Trophoblast cell (in vitro differentiated cells and primary cell): ENCODE results near the gene CASP7.
A peak's percentile ranks its signal among the peaks of the same experiment; 100 is the strongest.

Source experiments
- DNase-seq, 2 donors: peaks; one replicate each; pipeline ENCODE4 v3.0.0-alpha.2; 2016
- H2AFZ ChIP-seq: 2 replicates; pipeline ENCODE4 v1.6.1; 2013; ENCODE audit warnings: low read length, moderate library complexity, mild to moderate bottlenecking; ENCODE audit not compliant: insufficient read depth, poor library complexity
- H2AK5ac ChIP-seq: 2 replicates; pipeline ENCODE4 v1.6.1; 2013; ENCODE audit warnings: mild to moderate bottlenecking, low read length
- H2BK120ac ChIP-seq: 2 replicates; pipeline ENCODE4 v1.6.1; 2013; ENCODE audit warnings: low read length, mild to moderate bottlenecking, moderate library complexity; ENCODE audit not compliant: insufficient read depth, poor library complexity
- H2BK12ac ChIP-seq: 2 replicates; pipeline ENCODE4 v1.6.1; 2013; ENCODE audit warnings: mild to moderate bottlenecking, low read length, moderate library complexity
- H2BK5ac ChIP-seq: 2 replicates; pipeline ENCODE4 v1.6.1; 2013; ENCODE audit warnings: low read length, low read depth, moderate library complexity, mild to moderate bottlenecking; ENCODE audit not compliant: poor library complexity
- H3K14ac ChIP-seq: 2 replicates; pipeline ENCODE4 v1.6.1; 2013; ENCODE audit warnings: mild to moderate bottlenecking, low read length
- H3K18ac ChIP-seq: 2 replicates; pipeline ENCODE4 v1.6.1; 2013; ENCODE audit warnings: mild to moderate bottlenecking, low read length
- H3K23ac ChIP-seq: 2 replicates; pipeline ENCODE4 v1.6.1; 2013; ENCODE audit warnings: low read length
- H3K27ac ChIP-seq: 2 replicates; pipeline ENCODE4 v1.5.1; 2013; ENCODE audit warnings: low read depth, mild to moderate bottlenecking, inconsistent platforms, low read length, moderate library complexity
- H3K27me3 ChIP-seq: 2 replicates; pipeline ENCODE4 v1.6.1; 2013; ENCODE audit warnings: inconsistent platforms, mild to moderate bottlenecking, low read length, moderate library complexity; ENCODE audit not compliant: insufficient read depth
- H3K36me3 ChIP-seq, 2 experiments: 1 replicate in 1 of 2; 2 replicates in 1 of 2; pipeline ENCODE4 v1.6.1; 2013; ENCODE audit warnings: low read length in 2 of 2, mild to moderate bottlenecking in 2 of 2, moderate library complexity in 1 of 2; ENCODE audit not compliant: insufficient read depth in 2 of 2, control insufficient read depth in 1 of 2
- H3K4ac ChIP-seq: 2 replicates; pipeline ENCODE4 v1.6.1; 2013; ENCODE audit warnings: low read depth, mild to moderate bottlenecking, low read length, moderate library complexity
- H3K4me1 ChIP-seq, 2 experiments: 1 replicate in 1 of 2; 2 replicates in 1 of 2; pipeline ENCODE4 v1.6.1; 2013; ENCODE audit warnings: low read length in 2 of 2, mild to moderate bottlenecking in 2 of 2, moderate library complexity in 1 of 2; ENCODE audit not compliant: insufficient read depth in 2 of 2, control insufficient read depth in 1 of 2
- H3K4me2 ChIP-seq: 2 replicates; pipeline ENCODE4 v1.6.1; 2013; ENCODE audit warnings: inconsistent platforms, mild to moderate bottlenecking, low read length, moderate library complexity
- H3K4me3 ChIP-seq: 2 replicates; pipeline ENCODE4 v1.5.1; 2013; ENCODE audit warnings: mild to moderate bottlenecking, low read depth, low read length, inconsistent platforms
- H3K79me1 ChIP-seq: one replicate; pipeline ENCODE4 v1.6.1; 2013; ENCODE audit warnings: low read length
- H3K79me2 ChIP-seq: 2 replicates; pipeline ENCODE4 v1.6.1; 2013; ENCODE audit warnings: low read length, mild to moderate bottlenecking; ENCODE audit not compliant: control insufficient read depth, insufficient read depth, poor library complexity
- H3K9ac ChIP-seq: 2 replicates; pipeline ENCODE4 v1.6.1; 2013; ENCODE audit warnings: mild to moderate bottlenecking, low read length
- H3K9me3 ChIP-seq: 2 replicates; pipeline ENCODE4 v1.6.1; 2013; ENCODE audit warnings: low read depth, mild to moderate bottlenecking, control low read depth, inconsistent platforms, low read length; ENCODE audit not compliant: insufficient read depth
- H4K12ac ChIP-seq: 2 replicates; pipeline ENCODE4 v1.6.1; 2013; ENCODE audit warnings: low read depth, mild to moderate bottlenecking, low read length, moderate library complexity
- H4K8ac ChIP-seq: 2 replicates; pipeline ENCODE4 v1.6.1; 2013; ENCODE audit warnings: low read depth, mild to moderate bottlenecking, low read length, moderate library complexity
- H4K91ac ChIP-seq: one replicate; pipeline ENCODE4 v1.6.1; 2013; ENCODE audit warnings: low read depth, mild to moderate bottlenecking, low read length, moderate library complexity
- WGBS: extraction: QIAGEN DNeasy Blood & Tissue Kit; methylation state at CpG from one replicate; pipeline ENCODE4 v1.1.7; 2013; ENCODE audit warnings: missing lambda C conversion rate; ENCODE audit not compliant: insufficient read length, insufficient coverage; ENCODE audit errors: extremely low coverage; 5-methylcytosine and 5-hydroxymethylcytosine counted together

Gene CASP7

GRCh38 chr10:113756940-113757543 is 77.3 kb downstream of the CASP7 start:
- no peak overlapping the region for H3K9ac ChIP-seq
- H3K27ac ChIP-seq = no peak overlapping the region
- no peak overlapping the region for H3K14ac ChIP-seq
- no peak overlapping the region for H3K18ac ChIP-seq
- no peaks in the 10 kb centered on the region for H3K27me3 ChIP-seq
- H3K79me1 ChIP-seq = no peaks in the 10 kb centered on the region
- H3K36me3 ChIP-seq = no peaks in the 10 kb centered on the region
- H3K79me2 ChIP-seq = no peaks in the 10 kb centered on the region
- no peak overlapping the region for H4K8ac ChIP-seq
- H3K9me3 ChIP-seq = no peaks in the 10 kb centered on the region
- DNase-seq = no peak
- WGBS = no CpG with 5 or more reads among the region's 12 CpGs
- no peak overlapping the region for H2BK5ac ChIP-seq
- no peak overlapping the region for H3K4me2 ChIP-seq
- H2BK120ac ChIP-seq = no peak overlapping the region
- no peak overlapping the region for H3K4me3 ChIP-seq
- H2AK5ac ChIP-seq = no peak overlapping the region
- H2BK12ac ChIP-seq = no peak overlapping the region
- no peak overlapping the region for H4K91ac ChIP-seq
- no peak overlapping the region for H3K23ac ChIP-seq
- no peak overlapping the region for H2AFZ ChIP-seq
- H3K4ac ChIP-seq = no peak overlapping the region
- H3K4me1 ChIP-seq = no peaks in the 10 kb centered on the region
- H4K12ac ChIP-seq = no peak overlapping the region

- Histone ChIP-seq H3K4ac (no peak overlapping the region), H3K18ac (no peak overlapping the region), H2AFZ (no peak overlapping the region), H3K79me2 (no peaks in the 10 kb centered on the region), H3K79me1 (no peaks in the 10 kb centered on the region), H3K27me3 (no peaks in the 10 kb centered on the region), H3K14ac (no peak overlapping the region), H2AK5ac (no peak overlapping the region), H3K27ac (no peak overlapping the region), H3K23ac (no peak overlapping the region), H3K4me1 (no peaks in the 10 kb centered on the region), H3K4me2 (no peak overlapping the region), H3K9me3 (no peaks in the 10 kb centered on the region), H2BK12ac (no peak overlapping the region), H3K4me3 (no peak overlapping the region), H2BK5ac (no peak overlapping the region), H4K8ac (no peak overlapping the region), H2BK120ac (no peak overlapping the region), H3K9ac (no peak overlapping the region), H3K36me3 (no peaks in the 10 kb centered on the region), H4K91ac (no peak overlapping the region), H4K12ac (no peak overlapping the region)
- WGBS = no CpG with 5 or more reads among the region's 1 CpG
- no peak for DNase-seq
These were observed 82.4 kb downstream of the CASP7 start for GRCh38 chr10:113762083-113762482.

GRCh38 chr10:113764582-113764981 is 84.9 kb downstream of the CASP7 start:
- H3K23ac ChIP-seq = no peak overlapping the region
- H3K4me3 ChIP-seq = no peak overlapping the region
- no CpG with 5 or more reads among the region's 1 CpG for WGBS

GRCh38 chr10:113765910-113766309 is 86.2 kb downstream of the CASP7 start:
- Histone ChIP-seq H2AFZ (no peak overlapping the region), H2BK120ac (no peak overlapping the region), H3K9me3 (no peaks in the 10 kb centered on the region), H3K36me3 (no peaks in the 10 kb centered on the region), H3K14ac (no peak overlapping the region), H4K12ac (no peak overlapping the region), H3K18ac (no peak overlapping the region), H2AK5ac (no peak overlapping the region), H3K79me2 (no peaks in the 10 kb centered on the region), H2BK12ac (no peak overlapping the region), H3K23ac (no peak overlapping the region), H3K4me1 (no peaks in the 10 kb centered on the region), H2BK5ac (no peak overlapping the region), H3K4me3 (no peak overlapping the region), H4K8ac (no peak overlapping the region), H3K9ac (no peak overlapping the region), H3K27ac (no peak overlapping the region), H3K4ac (no peak overlapping the region), H3K79me1 (no peaks in the 10 kb centered on the region), H3K4me2 (no peak overlapping the region), H3K27me3 (no peaks in the 10 kb centered on the region), H4K91ac (no peak overlapping the region)
- no CpG with 5 or more reads among the region's 3 CpGs for WGBS
- no peak for DNase-seq

More at GRCh38 chr10:113764582-113764981, 84.9 kb downstream of the CASP7 start:
- H3K79me1 ChIP-seq = no peaks in the 10 kb centered on the region
- no peaks in the 10 kb centered on the region for H3K79me2 ChIP-seq
- H2AFZ ChIP-seq = no peak overlapping the region
- DNase-seq = peak in 1 of 2 donors; percentile 7
- no peak overlapping the region for H3K27ac ChIP-seq
- no peak overlapping the region for H2BK12ac ChIP-seq
- no peaks in the 10 kb centered on the region for H3K27me3 ChIP-seq
- H4K8ac ChIP-seq = no peak overlapping the region
- no peak overlapping the region for H3K9ac ChIP-seq
- H4K91ac ChIP-seq = no peak overlapping the region
- H3K9me3 ChIP-seq = no peaks in the 10 kb centered on the region
- no peaks in the 10 kb centered on the region for H3K4me1 ChIP-seq
- H3K18ac ChIP-seq = no peak overlapping the region
- H2BK5ac ChIP-seq = no peak overlapping the region
- H3K36me3 ChIP-seq = no peaks in the 10 kb centered on the region
- no peak overlapping the region for H4K12ac ChIP-seq
- H3K4ac ChIP-seq = no peak overlapping the region
- H3K4me2 ChIP-seq = no peak overlapping the region
- H2AK5ac ChIP-seq = no peak overlapping the region
- H2BK120ac ChIP-seq = no peak overlapping the region
- H3K14ac ChIP-seq = no peak overlapping the region
